A549 (cell line): ENCODE measurements around the gene ZBED3. TPM values are rescaled to one million over a fixed set of nuclear protein-coding genes. Genes with fewer than 3 reads are reported as not detected.

Experiments
- ATAC-seq, 2 experiments: fragments of 200-7000 bp in 1 of 2; fragments of >200 bp in 1 of 2; cut with Nextera tagmentation in 1 of 2; cut with Tn5 transposase in 1 of 2; 3 replicates each; pipeline versions ENCODE4 v1.8.0 to v1.9.1; 2018 to 2020; ENCODE audit warnings: mild to moderate bottlenecking in 1 of 2, moderate library complexity in 1 of 2
- CTCF ChIA-PET: fragments of 300-600 bp; sonication (Branson Sonifier 250); formaldehyde crosslinking; extraction: SDS; loops from one replicate; lab custom pipeline; 2021; ENCODE audit warnings: antibody characterized with exemption, inconsistent platforms; lab: Yijun Ruan, JAX
- POLR2A ChIA-PET: fragments of 350-600 bp; formaldehyde crosslinking; extraction: SDS; loops from one replicate; lab custom pipeline; 2021; ENCODE audit warnings: antibody characterized with exemption, inconsistent platforms; lab: Yijun Ruan, JAX
- DNase-seq, 2 experiments: peaks; one replicate each; pipeline versions ENCODE4 v3.0.0 to v3.0.0-alpha.2; 2011 to 2016; ENCODE audit warnings: low read depth in 1 of 2, low spot score in 1 of 2
- FAIRE-seq: peaks from 2 replicates; lab custom pipeline; 2011; peaks lifted over from hg19 to GRCh38; lab: Jason Lieb, UNC
- H3K27ac ChIP-seq, 2 experiments: fragments of >200 bp; sonication (Bioruptor Twin); formaldehyde crosslinking; 3 replicates each; pipeline ENCODE4 v1.5.1; 2016 to 2017
- H3K4me1 ChIP-seq: fragments of >200 bp; sonication (Bioruptor Twin); formaldehyde crosslinking; 3 replicates; pipeline ENCODE4 v1.6.1; 2016
- H3K4me2 ChIP-seq: fragments of >200 bp; sonication (Bioruptor Twin); formaldehyde crosslinking; 3 replicates; pipeline ENCODE4 v1.6.1; 2016
- H3K4me3 ChIP-seq: fragments of >200 bp; sonication (Bioruptor Twin); formaldehyde crosslinking; 3 replicates; pipeline ENCODE4 v1.5.1; 2016
- H3K9me3 ChIP-seq: fragments of >200 bp; sonication (Bioruptor Twin); formaldehyde crosslinking; 3 replicates; pipeline ENCODE4 v1.6.1; 2016
- CBX2 ChIP-seq: fragments of 200-600 bp; sonication (generic); IDR thresholded peaks from 2 replicates; pipeline ENCODE4 v1.6.1; 2016; ENCODE audit warnings: low read depth, mild to moderate bottlenecking, borderline replicate concordance
- CBX8 ChIP-seq: fragments of 200-600 bp; sonication (generic); IDR thresholded peaks from 2 replicates; pipeline ENCODE4 v1.6.1; 2016
- CEBPB ChIP-seq, 2 experiments: fragments of >200 bp in 1 of 2; sonication (Bioruptor Twin) in 1 of 2; formaldehyde crosslinking in 1 of 2; IDR thresholded peaks; 2 replicates each; pipeline ENCODE4 v1.6.1; 2012 to 2016
- EP300 ChIP-seq, 2 experiments: fragments of >200 bp; sonication (Bioruptor Twin); formaldehyde crosslinking; IDR thresholded peaks; 2 replicates in 1 of 2; 3 replicates in 1 of 2; pipeline ENCODE4 v1.6.1; 2016 to 2017
- FOSL2 ChIP-seq, 2 experiments: fragments of 450-650 bp in 1 of 2; fragments of >200 bp in 1 of 2; sonication (Bioruptor Twin) in 1 of 2; formaldehyde crosslinking; IDR thresholded peaks; 2 replicates each; pipeline versions ENCODE4 v1.5.0 to v1.6.1; 2016 to 2020; ENCODE audit warnings: mild to moderate bottlenecking in 1 of 2, moderate library complexity in 1 of 2
- HDAC2 ChIP-seq: fragments of 200-600 bp; sonication (generic); IDR thresholded peaks from 2 replicates; pipeline ENCODE4 v1.6.1; 2016
- MYC ChIP-seq: IDR thresholded peaks from 2 replicates; pipeline ENCODE4 v1.6.1; 2012; ENCODE audit warnings: mild to moderate bottlenecking, inconsistent platforms, low read length, improper control_type of control experiment, borderline replicate concordance
- NFE2L2 ChIP-seq: fragments of 150-350 bp; conservative IDR thresholded peaks from 2 replicates; pipeline ENCODE4 v1.6.1; 2014; ENCODE audit warnings: low read length
- RARB ChIP-seq: fragments of 250-450 bp; sonication (Bioruptor Pico); IDR thresholded peaks from 2 replicates; pipeline ENCODE4 v1.8.0; 2021; ENCODE audit warnings: mild to moderate bottlenecking, moderate library complexity
- TFCP2L1 ChIP-seq: fragments of 250-450 bp; sonication (Bioruptor Pico); IDR thresholded peaks from 2 replicates; pipeline ENCODE4 v1.5.0; 2021; ENCODE audit warnings: mild to moderate bottlenecking
- USF2 ChIP-seq: fragments of 450-650 bp; IDR thresholded peaks from 2 replicates; pipeline ENCODE4 v1.6.1; 2014; ENCODE audit warnings: antibody characterized with exemption
- ZC3H11A ChIP-seq: fragments of 450-650 bp; IDR thresholded peaks from 2 replicates; pipeline ENCODE4 v1.6.1; 2014; ENCODE audit warnings: antibody characterized with exemption, mild to moderate bottlenecking
- WGBS: methylation state at CpG from one replicate; pipeline ENCODE4 v1.1.6; 2017; ENCODE audit errors: missing lambda C conversion rate; 5-methylcytosine and 5-hydroxymethylcytosine counted together
- polyA plus RNA-seq, 4 experiments: library from polyadenylated mRNA; depleted of rRNA in 3 of 4; stranded (reverse); fragments of >200 nt; fragmentation: RNase III in 1 of 4; extraction: RNeasy Plus Mini Kit Qiagen cat#74134 plus additional on column Dnase treatment in 1 of 4; gene quantifications; 2 replicates in 3 of 4; 3 replicates in 1 of 4; pipeline ENCODE4 v1.2.3, GENCODE V29; 2011 to 2017
- TF ChIP-seq, protein P1 (sequence below): fragments of 150-350 bp; IDR thresholded peaks from 2 replicates; pipeline ENCODE4 v1.6.1; 2014; ENCODE audit warnings: low read depth, mild to moderate bottlenecking, low read length
- TF ChIP-seq, protein P2 (sequence below): fragments of 250-450 bp; sonication (Bioruptor Pico); IDR thresholded peaks from 2 replicates; pipeline ENCODE4 v1.5.0; 2020; ENCODE audit warnings: low read depth, mild to moderate bottlenecking, moderate library complexity

The ZBED3 gene
- polyA plus RNA-seq, 2 of the 4 experiments (the other 2 are of a cell fraction), result 4.1 to 10.5 TPM

- no peak for DNase-seq
- ChIA-PET CTCF (interaction anchor here (1.3 to 1.6 kb wide), 2 partner anchors 19 to 27 kb away, joined by 5 to 6 read pairs; no protein-coding TSS in a partner anchor), POLR2A (interaction anchor here (1.6 kb wide), 1 partner anchor 387 kb away, joined by 4 read pairs; the partner anchor contains the start of gene WDR41)
- H3K4me2 ChIP-seq, result no peak overlapping the region
- H3K4me1 ChIP-seq, result peaks cover 6% of the 10 kb centered on the region; the same call in 1 of the 3 replicates
- ATAC-seq, result no peak
- TF ChIP-seq USF2, result no peak
- no peak for TF ChIP-seq RARB (CRISPR knock-in tag)
- no peak for TF ChIP-seq HDAC2
- TF ChIP-seq NFE2L2, result no peak
- H3K4me3 ChIP-seq, result no peak overlapping the region
- no peak for FAIRE-seq
- H3K9me3 ChIP-seq, result no peaks in the 10 kb centered on the region
- no peak overlapping the region for H3K27ac ChIP-seq
Measured at GRCh38 chr5:77104813-77105212, 17.7 kb upstream of the ZBED3 start.

GRCh38 chr5:77103457-77103856 lies 16.4 kb upstream of the ZBED3 start:
- no peak for DNase-seq
- ChIA-PET CTCF (interaction anchor here (0.6 to 1.3 kb wide), 3 partner anchors 9 to 31 kb away, joined by 3 to 6 read pairs (median 3); no protein-coding TSS in a partner anchor), POLR2A (interaction anchor here (1.6 kb wide), 1 partner anchor 388 kb away, joined by 4 read pairs; the partner anchor contains the start of gene WDR41)
- FAIRE-seq, result no peak
- Histone ChIP-seq H3K27ac (no peak overlapping the region), H3K4me3 (no peak overlapping the region), H3K4me2 (no peak overlapping the region), H3K9me3 (no peaks in the 10 kb centered on the region), H3K4me1 (peaks cover 6% of the 10 kb centered on the region; the same call in 1 of the 3 replicates)
- 89% methylated on average over 1 of the region's 1 CpG for WGBS
- no peak for TF ChIP-seq MYC
- TF ChIP-seq FOSL2 (IDR thresholded peaks at IDR 0.05), result no peak
- no peak for TF ChIP-seq FOSL2 (CRISPR knock-in tag; IDR thresholded peaks at IDR 0.05)
- TF ChIP-seq CBX2, result no peak
- no peak; a peak in 1 of 6 replicates for ATAC-seq

GRCh38 chr5:77102549-77102948 lies 15.5 kb upstream of the ZBED3 start:
- TF ChIP-seq CBX8, result no peak
- no peak for TF ChIP-seq TFCP2L1 (CRISPR knock-in tag)
- TF ChIP-seq, protein P1, sequence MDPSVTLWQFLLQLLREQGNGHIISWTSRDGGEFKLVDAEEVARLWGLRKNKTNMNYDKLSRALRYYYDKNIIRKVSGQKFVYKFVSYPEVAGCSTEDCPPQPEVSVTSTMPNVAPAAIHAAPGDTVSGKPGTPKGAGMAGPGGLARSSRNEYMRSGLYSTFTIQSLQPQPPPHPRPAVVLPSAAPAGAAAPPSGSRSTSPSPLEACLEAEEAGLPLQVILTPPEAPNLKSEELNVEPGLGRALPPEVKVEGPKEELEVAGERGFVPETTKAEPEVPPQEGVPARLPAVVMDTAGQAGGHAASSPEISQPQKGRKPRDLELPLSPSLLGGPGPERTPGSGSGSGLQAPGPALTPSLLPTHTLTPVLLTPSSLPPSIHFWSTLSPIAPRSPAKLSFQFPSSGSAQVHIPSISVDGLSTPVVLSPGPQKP, result no peak
- TF ChIP-seq CEBPB (IDR thresholded peaks at IDR 0.05), result no peak
- TF ChIP-seq, protein P2, sequence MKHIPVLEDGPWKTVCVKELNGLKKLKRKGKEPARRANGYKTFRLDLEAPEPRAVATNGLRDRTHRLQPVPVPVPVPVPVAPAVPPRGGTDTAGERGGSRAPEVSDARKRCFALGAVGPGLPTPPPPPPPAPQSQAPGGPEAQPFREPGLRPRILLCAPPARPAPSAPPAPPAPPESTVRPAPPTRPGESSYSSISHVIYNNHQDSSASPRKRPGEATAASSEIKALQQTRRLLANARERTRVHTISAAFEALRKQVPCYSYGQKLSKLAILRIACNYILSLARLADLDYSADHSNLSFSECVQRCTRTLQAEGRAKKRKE (CRISPR knock-in tag), result no peak
- no peak for TF ChIP-seq ZC3H11A
- H3K9me3 ChIP-seq, result no peaks in the 10 kb centered on the region
- ATAC-seq (no peak), FAIRE-seq (no peak), DNase-seq (no peak)
- ChIA-PET CTCF (no interaction called here), POLR2A (no interaction called here)
- WGBS, result 87% methylated on average over 7 of the region's 7 CpGs
- H3K27ac ChIP-seq, result no peak overlapping the region
- H3K4me3 ChIP-seq, result no peak overlapping the region
- H3K4me2 ChIP-seq, result no peak overlapping the region
- H3K4me1 ChIP-seq, result peaks cover 6% of the 10 kb centered on the region; the same call in 1 of the 3 replicates

DNA sequence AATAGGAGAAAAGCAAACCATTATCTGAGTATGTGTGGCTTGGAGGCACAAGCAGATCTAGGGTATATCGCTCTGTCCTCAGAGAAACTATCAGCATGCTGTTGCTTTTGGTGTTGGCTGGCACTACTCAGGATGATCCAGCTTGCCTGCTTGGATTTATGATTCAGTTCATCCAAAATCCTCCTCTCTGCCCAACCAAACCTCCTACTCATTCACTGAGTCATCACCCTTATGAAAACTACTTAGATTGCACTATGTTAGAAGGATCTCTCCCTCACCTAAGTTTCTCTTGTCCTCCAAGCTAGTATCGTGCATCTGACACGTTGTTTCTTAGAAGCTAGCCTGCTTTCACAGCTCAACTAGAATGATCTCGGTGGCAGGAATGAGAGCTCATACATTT lies 14.2 kb upstream of the ZBED3 start:
- no peak for FAIRE-seq

More for the DNA sequence above, 14.2 kb upstream of the ZBED3 start:
- no peak overlapping the region for H3K4me2 ChIP-seq
- H3K4me3 ChIP-seq, result no peak overlapping the region
- peak; percentile 50 to 62; a peak in 3 of 6 replicates for ATAC-seq
- H3K27ac ChIP-seq, result no peak overlapping the region
- ChIA-PET CTCF (interaction anchor here (0.9 to 1.8 kb wide), 2 partner anchors 15 to 43 kb away, joined by 4 to 9 read pairs; no protein-coding TSS in a partner anchor), POLR2A (no interaction called here)
- 77% methylated on average over 4 of the region's 4 CpGs for WGBS
- TF ChIP-seq EP300 (IDR thresholded peaks at IDR 0.05), result no peak
- DNase-seq, result no peak
- peaks cover 6% of the 10 kb centered on the region; the same call in 1 of the 3 replicates for H3K4me1 ChIP-seq
- H3K9me3 ChIP-seq, result no peaks in the 10 kb centered on the region
